Vagina (tissue), 2 donors: ENCODE data around the gene FAM78B. TPM values are rescaled to one million over a fixed set of nuclear protein-coding genes. Genes with fewer than 3 reads are reported as not detected.

ENCODE experiments used
- DNase-seq, 2 donors: peaks; one replicate each; pipeline ENCODE4 v3.0.0-alpha.2; 2017; ENCODE audit errors: extremely low spot score in 2 of 2
- H3K27ac ChIP-seq: fragments of 200-600 bp; sonication (generic); one replicate; pipeline ENCODE4 v1.5.1; 2019
- H3K27me3 ChIP-seq: fragments of 200-600 bp; sonication (generic); one replicate; pipeline ENCODE4 v1.5.1; 2019
- H3K36me3 ChIP-seq, 2 donors: fragments of 200-600 bp; sonication (generic); one replicate each; pipeline ENCODE4 v1.5.1; 2017 to 2019
- H3K4me1 ChIP-seq: fragments of 200-600 bp; sonication (generic); one replicate; pipeline ENCODE4 v1.5.1; 2019
- H3K4me3 ChIP-seq, 2 donors: fragments of 200-600 bp; sonication (generic); 1 replicate in 1 of 2; 2 replicates in 1 of 2; pipeline ENCODE4 v1.5.1; 2016 to 2019
- H3K9me3 ChIP-seq: fragments of 200-600 bp; sonication (generic); one replicate; pipeline ENCODE4 v1.5.1; 2019
- CTCF ChIP-seq, 3 experiments: fragments of 450-650 bp in 2 of 3; fragments of 200-600 bp in 1 of 3; sonication (generic) in 1 of 3; IDR thresholded peaks; one replicate each; pipeline ENCODE4 v1.5.1; 2017 to 2019; ENCODE audit warnings: antibody characterized with exemption in 3 of 3, mild to moderate bottlenecking in 2 of 3, moderate library complexity in 2 of 3
- POLR2A ChIP-seq, 2 donors: fragments of 450-650 bp; IDR thresholded peaks; one replicate each; pipeline ENCODE4 v1.6.1; 2017; ENCODE audit warnings: antibody characterized with exemption in 2 of 2, mild to moderate bottlenecking in 2 of 2, moderate library complexity in 2 of 2
- POLR2AphosphoS5 ChIP-seq, 2 donors: sonication (generic); formaldehyde crosslinking; IDR thresholded peaks; one replicate each; pipeline ENCODE4 v1.9.0; 2017; ENCODE audit warnings: antibody characterized with exemption in 2 of 2, mild to moderate bottlenecking in 2 of 2, low read depth in 1 of 2; ENCODE audit not compliant: insufficient read depth in 1 of 2
- intact Hi-C: fragments of 100-400 bp; cut with DNase I; formaldehyde crosslinking; loops from one replicate; pipeline ENCODE4 v1.15.1; 2023
- total RNA-seq: library from RNA; depleted of rRNA; stranded (reverse); fragments of >200 nt; gene quantifications from one replicate; pipeline ENCODE4 v1.2.3, GENCODE V29; 2016

The FAM78B gene
- total RNA-seq, 1 donor from 2014 or later = 4.4 TPM

GRCh38 chr1:166039436-166040201, 127.2 kb downstream of the FAM78B start:
- no peaks in the 10 kb centered on the region for H3K4me1 ChIP-seq
- H3K4me3 ChIP-seq = no peak overlapping the region
- H3K9me3 ChIP-seq = no peaks in the 10 kb centered on the region
- H3K27me3 ChIP-seq = no peaks in the 10 kb centered on the region
- no peak for TF ChIP-seq POLR2AphosphoS5 (IDR thresholded peaks at IDR 0.05; ENCODE audit: insufficient read depth in 1 of 2, low read depth in 1 of 2)
- no peak for TF ChIP-seq CTCF (IDR thresholded peaks at IDR 0.05)
- TF ChIP-seq POLR2A (IDR thresholded peaks at IDR 0.05) = no peak
- DNase-seq = no peak
- H3K27ac ChIP-seq = no peak overlapping the region
- no peaks in the 10 kb centered on the region for H3K36me3 ChIP-seq
- intact Hi-C loops = no loop called here

GRCh38 chr1:166036092-166036491, 130.7 kb downstream of the FAM78B start:
- intact Hi-C loops = no loop called here
- H3K4me1 ChIP-seq = no peaks in the 10 kb centered on the region
- H3K9me3 ChIP-seq = no peaks in the 10 kb centered on the region
- TF ChIP-seq POLR2A (IDR thresholded peaks at IDR 0.05) (no peak), CTCF (IDR thresholded peaks at IDR 0.05) (no peak), POLR2AphosphoS5 (IDR thresholded peaks at IDR 0.05; ENCODE audit: insufficient read depth in 1 of 2, low read depth in 1 of 2) (no peak)
- H3K36me3 ChIP-seq = no peaks in the 10 kb centered on the region
- no peaks in the 10 kb centered on the region for H3K27me3 ChIP-seq
- H3K4me3 ChIP-seq = no peak overlapping the region
- no peak for DNase-seq
- H3K27ac ChIP-seq = no peak overlapping the region

GRCh38 chr1:166032572-166033371, 134.0 kb downstream of the FAM78B start:
- Histone ChIP-seq H3K9me3 (no peaks in the 10 kb centered on the region), H3K27me3 (no peaks in the 10 kb centered on the region), H3K27ac (no peak overlapping the region), H3K4me3 (no peak overlapping the region), H3K36me3 (no peaks in the 10 kb centered on the region), H3K4me1 (no peaks in the 10 kb centered on the region)
- TF ChIP-seq CTCF (IDR thresholded peaks at IDR 0.05) = no peak
- no peak for TF ChIP-seq POLR2A (IDR thresholded peaks at IDR 0.05)
- no peak for TF ChIP-seq POLR2AphosphoS5 (IDR thresholded peaks at IDR 0.05; ENCODE audit: insufficient read depth in 1 of 2, low read depth in 1 of 2)
- DNase-seq = no peak
- intact Hi-C loops = no loop called here

- no peaks in the 10 kb centered on the region for H3K4me1 ChIP-seq
- intact Hi-C loops = no loop called here
- TF ChIP-seq POLR2A (IDR thresholded peaks at IDR 0.05) (no peak), CTCF (IDR thresholded peaks at IDR 0.05) (no peak), POLR2AphosphoS5 (IDR thresholded peaks at IDR 0.05; ENCODE audit: insufficient read depth in 1 of 2, low read depth in 1 of 2) (no peak)
- no peak overlapping the region for H3K27ac ChIP-seq
- H3K4me3 ChIP-seq = no peak overlapping the region
- H3K27me3 ChIP-seq = no peaks in the 10 kb centered on the region
- H3K36me3 ChIP-seq = no peaks in the 10 kb centered on the region
- H3K9me3 ChIP-seq = no peaks in the 10 kb centered on the region
- no peak for DNase-seq
Measured at GRCh38 chr1:166031932-166032571, 134.7 kb downstream of the FAM78B start.
